ENCODE measurements around the gene MAOB.

DNA sequence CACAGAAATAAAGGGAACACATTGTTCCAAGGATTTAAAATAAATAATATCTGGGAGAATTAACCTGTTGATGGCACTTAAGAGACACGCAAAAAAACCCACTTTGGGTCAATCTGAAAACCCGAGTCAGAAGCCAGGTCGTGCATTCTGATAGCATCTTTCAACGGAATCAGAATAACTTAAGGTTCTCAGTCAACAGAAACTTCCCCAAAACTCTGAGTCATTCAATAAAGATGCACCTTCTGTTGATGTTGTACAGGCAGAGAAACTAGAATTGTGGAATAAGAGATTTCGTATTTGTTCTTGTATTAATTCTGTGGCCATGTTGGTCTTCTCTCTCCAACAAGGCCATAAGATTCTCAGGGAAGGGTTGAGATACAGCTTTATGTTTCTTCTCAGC lies 78.2 kb downstream of the MAOB start:
- no peak for TF ChIP-seq ZSCAN30 (tag by site-specific recombination; IDR thresholded peaks at IDR 0.05)
- TF ChIP-seq, protein P1, sequence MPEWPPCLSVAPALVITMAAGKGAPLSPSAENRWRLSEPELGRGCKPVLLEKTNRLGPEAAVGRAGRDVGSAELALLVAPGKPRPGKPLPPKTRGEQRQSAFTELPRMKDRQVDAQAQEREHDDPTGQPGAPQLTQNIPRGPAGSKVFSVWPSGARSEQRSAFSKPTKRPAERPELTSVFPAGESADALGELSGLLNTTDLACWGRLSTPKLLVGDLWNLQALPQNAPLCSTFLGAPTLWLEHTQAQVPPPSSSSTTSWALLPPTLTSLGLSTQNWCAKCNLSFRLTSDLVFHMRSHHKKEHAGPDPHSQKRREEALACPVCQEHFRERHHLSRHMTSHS (tag by site-specific recombination; IDR thresholded peaks at IDR 0.05), result no peak
- no peak for TF ChIP-seq ZNF350 (tag by site-specific recombination; IDR thresholded peaks at IDR 0.05)
- TF ChIP-seq, protein P2, sequence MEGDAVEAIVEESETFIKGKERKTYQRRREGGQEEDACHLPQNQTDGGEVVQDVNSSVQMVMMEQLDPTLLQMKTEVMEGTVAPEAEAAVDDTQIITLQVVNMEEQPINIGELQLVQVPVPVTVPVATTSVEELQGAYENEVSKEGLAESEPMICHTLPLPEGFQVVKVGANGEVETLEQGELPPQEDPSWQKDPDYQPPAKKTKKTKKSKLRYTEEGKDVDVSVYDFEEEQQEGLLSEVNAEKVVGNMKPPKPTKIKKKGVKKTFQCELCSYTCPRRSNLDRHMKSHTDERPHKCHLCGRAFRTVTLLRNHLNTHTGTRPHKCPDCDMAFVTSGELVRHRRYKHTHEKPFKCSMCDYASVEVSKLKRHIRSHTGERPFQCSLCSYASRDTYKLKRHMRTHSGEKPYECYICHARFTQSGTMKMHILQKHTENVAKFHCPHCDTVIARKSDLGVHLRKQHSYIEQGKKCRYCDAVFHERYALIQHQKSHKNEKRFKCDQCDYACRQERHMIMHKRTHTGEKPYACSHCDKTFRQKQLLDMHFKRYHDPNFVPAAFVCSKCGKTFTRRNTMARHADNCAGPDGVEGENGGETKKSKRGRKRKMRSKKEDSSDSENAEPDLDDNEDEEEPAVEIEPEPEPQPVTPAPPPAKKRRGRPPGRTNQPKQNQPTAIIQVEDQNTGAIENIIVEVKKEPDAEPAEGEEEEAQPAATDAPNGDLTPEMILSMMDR (tag by site-specific recombination; IDR thresholded peaks at IDR 0.05), result no peak
